H9 (cell line): Measurements from ENCODE around the gene KCNJ15. TPM values are rescaled to one million over a fixed set of nuclear protein-coding genes. Genes with fewer than 3 reads are reported as not detected.

Experiments used
- DNase-seq: peaks from one replicate; pipeline ENCODE4 v3.0.0-alpha.2; 2017
- H2AFZ ChIP-seq: one replicate; pipeline ENCODE4 v1.6.1; 2013; ENCODE audit warnings: mild to moderate bottlenecking, low read length, control low read depth, moderate library complexity
- H2AK5ac ChIP-seq: 2 replicates; pipeline ENCODE4 v1.6.1; 2013; ENCODE audit warnings: low read length, control low read depth, mixed read lengths; ENCODE audit not compliant: insufficient read length
- H2BK120ac ChIP-seq: one replicate; pipeline ENCODE4 v1.6.1; 2013; ENCODE audit warnings: low read depth, mild to moderate bottlenecking, low read length, control low read depth, inconsistent platforms; ENCODE audit not compliant: poor library complexity, severe bottlenecking
- H2BK12ac ChIP-seq: 2 replicates; pipeline ENCODE4 v1.6.1; 2013; ENCODE audit warnings: low read length, control low read depth, mixed read lengths, low read depth; ENCODE audit not compliant: insufficient read length
- H2BK15ac ChIP-seq: 2 replicates; pipeline ENCODE4 v1.6.1; 2013; ENCODE audit warnings: low read depth, low read length, control low read depth
- H2BK20ac ChIP-seq: one replicate; pipeline ENCODE4 v1.6.1; 2013; ENCODE audit warnings: low read depth, mild to moderate bottlenecking, low read length, control low read depth, inconsistent platforms; ENCODE audit not compliant: poor library complexity, severe bottlenecking
- H2BK5ac ChIP-seq: 2 replicates; pipeline ENCODE4 v1.6.1; 2013; ENCODE audit warnings: low read length, control low read depth, mixed read lengths; ENCODE audit not compliant: insufficient read length
- H3K14ac ChIP-seq: 2 replicates; pipeline ENCODE4 v1.6.1; 2013; ENCODE audit warnings: low read length, control low read depth; ENCODE audit not compliant: insufficient read depth
- H3K18ac ChIP-seq: 2 replicates; pipeline ENCODE4 v1.6.1; 2013; ENCODE audit warnings: low read depth, mild to moderate bottlenecking, mixed read lengths, low read length, control low read depth; ENCODE audit not compliant: insufficient read length
- H3K23ac ChIP-seq: 2 replicates; pipeline ENCODE4 v1.6.1; 2013; ENCODE audit warnings: low read length, control low read depth, mixed read lengths, low read depth; ENCODE audit not compliant: insufficient read length
- H3K23me2 ChIP-seq: 2 replicates; pipeline ENCODE4 v1.6.1; 2013; ENCODE audit warnings: low read depth, mild to moderate bottlenecking, mixed read lengths, low read length, control low read depth; ENCODE audit not compliant: insufficient read length, poor library complexity, severe bottlenecking
- H3K27ac ChIP-seq: 2 replicates; pipeline ENCODE4 v1.5.1; 2013; ENCODE audit warnings: low read length, control low read depth, mixed read lengths, low read depth; ENCODE audit not compliant: insufficient read length
- H3K27me3 ChIP-seq: 2 replicates; pipeline ENCODE4 v1.6.1; 2013; ENCODE audit warnings: low read length, control low read depth, inconsistent platforms; ENCODE audit not compliant: insufficient read depth
- H3K4ac ChIP-seq: 2 replicates; pipeline ENCODE4 v1.6.1; 2013; ENCODE audit warnings: low read depth, mild to moderate bottlenecking, control low read depth, inconsistent platforms, low read length, moderate library complexity
- H3K4me1 ChIP-seq: 2 replicates; pipeline ENCODE4 v1.6.1; 2013; ENCODE audit warnings: low read length, control low read depth, inconsistent platforms; ENCODE audit not compliant: insufficient read depth
- H3K4me2 ChIP-seq: 2 replicates; pipeline ENCODE4 v1.6.1; 2013; ENCODE audit warnings: low read length, control low read depth, mixed read lengths; ENCODE audit not compliant: insufficient read length, insufficient read depth
- H3K56ac ChIP-seq: 2 replicates; pipeline ENCODE4 v1.6.1; 2013; ENCODE audit warnings: low read depth, mild to moderate bottlenecking, mixed read lengths, low read length, control low read depth; ENCODE audit not compliant: insufficient read length
- H3K79me1 ChIP-seq: 2 replicates; pipeline ENCODE4 v1.6.1; 2013; ENCODE audit warnings: low read depth, mild to moderate bottlenecking, moderate library complexity, low read length, control low read depth, inconsistent platforms; ENCODE audit not compliant: insufficient read depth, poor library complexity, severe bottlenecking
- H3K79me2 ChIP-seq: 2 replicates; pipeline ENCODE4 v1.6.1; 2013; ENCODE audit warnings: low read length, control low read depth, inconsistent platforms; ENCODE audit not compliant: insufficient read depth
- H3K9ac ChIP-seq: 2 replicates; pipeline ENCODE4 v1.6.1; 2013; ENCODE audit warnings: low read length, control low read depth, mixed read lengths; ENCODE audit not compliant: insufficient read length; ENCODE audit errors: extremely low read depth
- H3K9me3 ChIP-seq: one replicate; pipeline ENCODE4 v1.6.1; 2013; ENCODE audit warnings: low read depth, low read length, inconsistent platforms; ENCODE audit not compliant: control insufficient read depth
- H3T11ph ChIP-seq: one replicate; pipeline ENCODE4 v1.6.1; 2013; ENCODE audit warnings: mild to moderate bottlenecking, low read length, control low read depth, inconsistent platforms
- H4K20me1 ChIP-seq: one replicate; pipeline ENCODE4 v1.6.1; 2013; ENCODE audit not compliant: control insufficient read depth, insufficient read length, insufficient read depth
- H4K5ac ChIP-seq: 2 replicates; pipeline ENCODE4 v1.6.1; 2013; ENCODE audit warnings: low read depth, mild to moderate bottlenecking, mixed read lengths, low read length, control low read depth; ENCODE audit not compliant: insufficient read length
- H4K8ac ChIP-seq: replicated peaks from 2 replicates; pipeline ENCODE4 v1.6.1; 2013; ENCODE audit warnings: low read length, control low read depth, mixed read lengths, low read depth; ENCODE audit not compliant: insufficient read length
- H4K91ac ChIP-seq: 2 replicates; pipeline ENCODE4 v1.6.1; 2013; ENCODE audit warnings: low read depth, mild to moderate bottlenecking, moderate library complexity, mixed read lengths, low read length, control low read depth; ENCODE audit not compliant: insufficient read length
- H3K27ac Mint-ChIP-seq, 3 experiments: 2 replicates in 2 of 3; 3 replicates in 1 of 3; pipeline ENCODE4 v1.8.0; 2020 to 2021; ENCODE audit warnings: mixed read lengths in 3 of 3, mild to moderate bottlenecking in 1 of 3, moderate library complexity in 1 of 3
- H3K27me3 Mint-ChIP-seq: 2 replicates; pipeline ENCODE4 v1.8.0; 2021; ENCODE audit warnings: low read depth, mild to moderate bottlenecking, moderate library complexity, mixed read lengths
- H3K36me3 Mint-ChIP-seq, 3 experiments: 2 replicates in 2 of 3; 3 replicates in 1 of 3; pipeline ENCODE4 v1.8.0; 2020 to 2021; ENCODE audit warnings: low read depth in 3 of 3, mixed read lengths in 3 of 3; ENCODE audit not compliant: insufficient read depth in 1 of 3
- H3K4me1 Mint-ChIP-seq, 2 experiments: 2 replicates each; pipeline ENCODE4 v1.8.0; 2020; ENCODE audit warnings: mixed read lengths in 2 of 2
- H3K4me3 Mint-ChIP-seq, 2 experiments: 2 replicates in 1 of 2; 3 replicates in 1 of 2; pipeline ENCODE4 v1.8.0; 2020 to 2021; ENCODE audit warnings: mild to moderate bottlenecking in 2 of 2, mixed read lengths in 2 of 2, moderate library complexity in 1 of 2
- H3K9me3 Mint-ChIP-seq, 2 experiments: 2 replicates in 1 of 2; 3 replicates in 1 of 2; pipeline ENCODE4 v1.8.0; 2020; ENCODE audit warnings: mild to moderate bottlenecking in 2 of 2, mixed read lengths in 2 of 2, moderate library complexity in 1 of 2
- WGBS: extraction: QIAGEN DNeasy Blood & Tissue Kit; methylation state at CpG from one replicate; pipeline ENCODE4 v1.1.7; 2013; ENCODE audit warnings: missing lambda C conversion rate, low lambda C conversion rate, mixed read lengths; ENCODE audit not compliant: insufficient read length; ENCODE audit errors: extremely low coverage; 5-methylcytosine and 5-hydroxymethylcytosine counted together
- total RNA-seq: library from RNA; stranded (reverse); gene quantifications from 2 replicates; pipeline ENCODE4 v1.2.1, GENCODE V29; 2021
- TF ChIP-seq, protein P1 (sequence below): fragments of 200-600 bp; sonication (generic); conservative IDR thresholded peaks from 3 replicates; pipeline ENCODE4 v1.8.0; 2021; ENCODE audit warnings: antibody characterized with exemption, mild to moderate bottlenecking

Gene KCNJ15
- total RNA-seq, 1 experiment from 2014 or later: not detected

DNA sequence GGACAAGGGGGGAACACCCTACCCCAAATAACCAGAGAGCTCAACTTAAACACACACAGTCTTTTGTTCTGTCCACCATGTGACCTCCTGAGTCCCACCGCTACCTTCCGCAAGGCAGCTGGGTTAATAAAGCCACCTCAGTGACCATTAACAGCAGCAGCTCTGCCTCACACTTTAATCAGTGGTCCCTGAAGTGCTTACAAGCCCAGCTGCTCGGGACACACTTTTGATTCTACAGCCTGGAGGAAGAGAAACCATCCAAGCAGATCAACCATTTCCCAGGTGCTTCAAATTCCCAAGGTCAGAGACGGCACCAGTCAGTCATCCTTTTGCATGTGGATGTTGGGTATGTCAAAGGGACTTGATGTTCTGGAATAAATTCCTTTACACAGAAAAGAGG is 70.1 kb downstream of the KCNJ15 start:
- H2AFZ ChIP-seq: no peak overlapping the region

More for the DNA sequence above, 70.1 kb downstream of the KCNJ15 start:
- Histone ChIP-seq H2BK15ac (no peak overlapping the region), H4K8ac (no peak overlapping the region), H4K5ac (no peak overlapping the region), H3K4ac (no peak overlapping the region), H3K14ac (no peak overlapping the region), H2AK5ac (no peak overlapping the region), H3K18ac (no peak overlapping the region), H2BK120ac (no peak overlapping the region), H2BK20ac (no peak overlapping the region), H4K91ac (no peak overlapping the region), H3K9me3 (no peaks in the 10 kb centered on the region), H4K20me1 (no peaks in the 10 kb centered on the region), H2BK5ac (no peak overlapping the region), H3K79me1 (no peaks in the 10 kb centered on the region), H3K27me3 (no peaks in the 10 kb centered on the region), H3K23ac (no peak overlapping the region), H3K27ac (no peak overlapping the region), H3K9ac (no peak overlapping the region), H2BK12ac (no peak overlapping the region), H3K79me2 (no peaks in the 10 kb centered on the region), H3K23me2 (no peaks in the 10 kb centered on the region), H3K4me2 (no peak overlapping the region), H3K4me1 (peaks cover 18% of the 10 kb centered on the region), H3T11ph (no peak overlapping the region), H3K56ac (no peak overlapping the region)
- Mint-ChIP-seq H3K27ac (no peak overlapping the region), H3K4me3 (no peak overlapping the region), H3K36me3 (no peaks in the 10 kb centered on the region; a peak in 1 of 7 replicates), H3K27me3 (no peaks in the 10 kb centered on the region; the same call in 1 of the 2 replicates), H3K9me3 (no peaks in the 10 kb centered on the region; a peak in 2 of 5 replicates), H3K4me1 (peaks cover 28 to 34% of the 10 kb centered on the region in 2 experiments)
- no peak for DNase-seq
- TF ChIP-seq, protein P1, sequence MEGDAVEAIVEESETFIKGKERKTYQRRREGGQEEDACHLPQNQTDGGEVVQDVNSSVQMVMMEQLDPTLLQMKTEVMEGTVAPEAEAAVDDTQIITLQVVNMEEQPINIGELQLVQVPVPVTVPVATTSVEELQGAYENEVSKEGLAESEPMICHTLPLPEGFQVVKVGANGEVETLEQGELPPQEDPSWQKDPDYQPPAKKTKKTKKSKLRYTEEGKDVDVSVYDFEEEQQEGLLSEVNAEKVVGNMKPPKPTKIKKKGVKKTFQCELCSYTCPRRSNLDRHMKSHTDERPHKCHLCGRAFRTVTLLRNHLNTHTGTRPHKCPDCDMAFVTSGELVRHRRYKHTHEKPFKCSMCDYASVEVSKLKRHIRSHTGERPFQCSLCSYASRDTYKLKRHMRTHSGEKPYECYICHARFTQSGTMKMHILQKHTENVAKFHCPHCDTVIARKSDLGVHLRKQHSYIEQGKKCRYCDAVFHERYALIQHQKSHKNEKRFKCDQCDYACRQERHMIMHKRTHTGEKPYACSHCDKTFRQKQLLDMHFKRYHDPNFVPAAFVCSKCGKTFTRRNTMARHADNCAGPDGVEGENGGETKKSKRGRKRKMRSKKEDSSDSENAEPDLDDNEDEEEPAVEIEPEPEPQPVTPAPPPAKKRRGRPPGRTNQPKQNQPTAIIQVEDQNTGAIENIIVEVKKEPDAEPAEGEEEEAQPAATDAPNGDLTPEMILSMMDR: no peak
- no CpG with 5 or more reads among the region's 4 CpGs for WGBS
